ENCODE results near the gene TMEM178B.
"Not testable (repeated sequence)": the region's sequence is repeated elsewhere in the genome, so short reads cannot be mapped to it uniquely, and the experiment has no call there.

TMEM178B gene

DNA sequence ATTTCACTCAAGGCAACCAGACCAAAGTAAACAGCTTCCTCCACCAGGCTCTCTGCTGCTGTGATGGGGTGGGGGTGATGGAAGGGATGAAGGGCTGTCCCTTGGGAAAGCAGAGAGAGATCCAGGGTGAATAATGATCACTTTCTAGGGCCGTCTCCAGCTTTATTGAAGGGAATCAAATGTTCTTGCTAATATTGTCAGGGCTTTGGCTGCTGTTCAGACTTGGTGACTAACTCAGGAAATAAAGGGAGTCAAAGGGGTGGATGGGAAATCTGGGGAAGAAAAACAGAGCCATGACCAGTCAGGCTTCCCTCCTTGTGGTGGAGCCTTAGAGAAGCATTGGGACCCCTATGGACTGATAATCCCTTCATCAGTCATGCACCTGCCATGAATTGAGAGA, 281.2 kb downstream of the TMEM178B start:
- no peak for DNase-seq (ENCODE audit: low spot score)

DNA sequence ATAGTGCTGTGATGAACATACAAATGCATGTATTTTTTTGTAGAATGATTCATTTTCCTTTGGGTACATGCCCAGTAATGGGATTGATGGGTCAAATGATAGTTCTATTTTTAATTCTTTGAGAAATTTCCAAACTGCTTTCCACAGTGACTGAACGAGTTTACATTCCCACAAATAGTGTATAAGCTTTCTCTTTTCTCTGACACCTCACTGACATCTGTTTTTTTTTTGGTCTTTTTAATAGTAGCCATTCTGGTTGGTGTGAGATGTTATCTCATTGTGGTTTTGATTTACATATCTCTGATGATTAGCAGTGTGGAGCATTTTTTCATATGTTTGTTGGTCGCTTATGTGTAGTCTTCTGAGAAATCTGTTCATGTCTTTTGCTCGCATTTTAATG, 282.3 kb downstream of the TMEM178B start:
- DNase-seq (ENCODE audit: low spot score), result no peak

DNA sequence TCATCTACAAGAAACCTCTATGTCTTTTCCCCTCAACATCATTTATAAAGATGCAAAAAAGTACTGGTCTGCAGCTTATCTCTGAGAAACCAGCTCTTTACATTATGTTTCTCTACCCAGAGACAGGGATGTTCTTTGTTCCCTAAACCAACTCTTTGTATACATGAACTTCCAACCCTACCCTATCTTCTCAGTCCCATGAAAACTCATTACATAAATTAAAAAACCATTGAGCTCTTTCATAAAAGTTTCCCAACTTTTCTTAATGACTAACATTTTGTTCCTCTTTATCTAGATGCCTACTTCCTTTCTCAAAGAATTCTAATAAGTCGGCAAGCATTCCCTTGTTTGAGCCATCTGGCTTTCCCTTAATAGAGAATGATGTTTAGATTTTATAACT, 284.5 kb downstream of the TMEM178B start:
- no peak for DNase-seq (ENCODE audit: low spot score)

- DNase-seq (ENCODE audit: low spot score), result no peak
These were observed 285.4 kb downstream of the TMEM178B start for GRCh38 chr7:141359262-141359661.

- DNase-seq (ENCODE audit: low spot score), result no peak
These were observed 286.0 kb downstream of the TMEM178B start for GRCh38 chr7:141359740-141360415.

DNA sequence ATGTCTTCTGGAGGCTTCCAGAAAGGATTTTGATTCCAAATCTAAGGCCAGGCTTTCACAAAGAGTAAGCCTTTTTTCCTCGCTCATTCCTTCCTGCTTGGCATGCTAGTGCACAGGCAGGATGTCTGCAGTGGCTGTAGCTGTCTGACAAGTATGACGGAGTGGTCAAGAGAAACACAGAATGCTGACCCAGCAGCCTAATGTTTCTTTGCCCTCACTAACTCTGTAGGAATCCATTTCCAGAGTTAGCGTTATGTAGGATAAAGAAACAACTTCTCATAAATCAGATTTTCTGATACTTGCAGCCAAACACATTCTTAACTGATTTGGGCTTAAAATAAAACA, 286.5 kb downstream of the TMEM178B start:
- DNase-seq (ENCODE audit: low spot score), result no peak

DNA sequence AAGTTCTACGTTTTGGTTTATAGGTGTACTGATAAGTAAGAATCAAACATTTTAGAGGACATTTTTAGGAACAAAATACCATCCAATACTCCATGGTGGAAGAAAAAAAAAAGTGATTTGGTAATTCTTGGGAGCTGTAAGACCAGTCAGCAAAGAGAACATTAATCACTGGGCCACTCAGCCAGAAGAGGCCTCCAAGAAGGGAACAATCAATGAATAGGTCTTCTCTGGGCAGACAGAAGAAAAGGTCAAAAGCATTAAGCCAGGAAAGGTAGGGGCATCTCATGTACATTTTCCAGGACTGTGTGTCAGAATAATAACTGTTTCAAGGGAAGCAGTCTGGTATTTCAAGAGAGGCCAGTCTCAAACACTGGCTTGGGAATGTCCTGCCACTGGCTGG, 286.9 kb downstream of the TMEM178B start:
- DNase-seq (ENCODE audit: low spot score), result no peak

GRCh38 chr7:141361479-141361878, 287.6 kb downstream of the TMEM178B start:
- no peak for DNase-seq (ENCODE audit: low spot score)

DNA sequence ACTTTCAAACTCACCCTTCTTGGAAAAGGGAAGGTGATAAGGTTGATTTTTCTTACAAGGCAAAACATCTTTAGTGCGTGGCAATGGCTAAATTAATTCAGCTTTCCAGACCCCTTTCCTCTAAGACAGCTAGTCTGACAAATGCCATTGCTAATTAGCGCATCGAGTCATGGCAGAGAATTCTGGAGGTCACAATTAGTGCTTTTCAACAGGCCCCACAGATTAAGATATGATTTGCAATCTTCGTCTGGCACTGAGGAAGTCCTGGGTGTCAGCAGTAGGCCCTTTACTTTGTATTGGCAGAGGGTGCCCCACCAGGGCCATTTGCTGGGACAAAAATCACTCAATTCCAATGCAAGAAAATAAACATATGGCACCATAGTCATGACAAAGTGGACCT, 288.1 kb downstream of the TMEM178B start:
- DNase-seq (ENCODE audit: low spot score), result no peak

GRCh38 chr7:141362580-141363435, 288.9 kb downstream of the TMEM178B start:
- DNase-seq (ENCODE audit: low spot score), result no peak

DNA sequence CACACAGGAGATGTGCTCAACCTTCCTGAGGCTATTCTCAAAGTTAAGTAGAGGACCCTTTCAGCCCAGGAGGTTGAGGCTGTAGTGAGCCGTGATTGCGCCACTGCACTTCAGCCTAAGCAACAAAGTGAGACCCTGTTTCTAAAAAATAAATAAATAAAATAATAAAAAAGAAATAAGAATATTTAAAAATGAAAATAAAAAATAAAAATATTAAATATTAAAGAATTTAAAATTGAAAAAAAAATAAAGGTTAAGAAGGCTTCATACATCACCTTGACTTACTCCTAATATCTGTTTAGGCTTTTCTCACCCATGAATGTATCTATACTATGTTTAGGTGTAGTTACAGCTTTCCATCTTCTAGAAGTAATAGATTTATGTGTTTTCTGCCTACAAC, 289.9 kb downstream of the TMEM178B start:
- DNase-seq (ENCODE audit: low spot score), result no peak

GRCh38 chr7:141366091-141366621, 292.3 kb downstream of the TMEM178B start:
- no peak for DNase-seq (ENCODE audit: low spot score)

DNA sequence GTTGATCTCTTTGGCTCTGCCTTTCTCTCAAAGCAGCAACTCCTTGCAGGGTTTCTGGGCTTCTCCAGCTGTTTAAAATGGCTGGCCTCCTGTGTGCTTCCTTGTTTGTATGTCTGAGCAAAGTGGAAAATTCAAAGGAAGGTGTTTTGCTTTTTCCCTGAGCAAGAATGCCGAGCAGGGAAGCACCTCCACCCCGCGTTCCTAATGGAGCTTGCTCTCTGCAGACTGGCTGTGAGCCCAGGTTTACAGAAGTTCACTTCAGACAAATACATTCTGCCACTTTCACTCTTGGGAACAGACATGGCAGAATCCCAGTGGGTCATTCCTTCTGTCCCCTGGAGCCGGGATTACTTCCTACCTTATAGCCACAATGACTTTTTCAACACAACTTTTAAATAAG, 295.6 kb downstream of the TMEM178B start:
- no peak for DNase-seq (ENCODE audit: low spot score)

DNA sequence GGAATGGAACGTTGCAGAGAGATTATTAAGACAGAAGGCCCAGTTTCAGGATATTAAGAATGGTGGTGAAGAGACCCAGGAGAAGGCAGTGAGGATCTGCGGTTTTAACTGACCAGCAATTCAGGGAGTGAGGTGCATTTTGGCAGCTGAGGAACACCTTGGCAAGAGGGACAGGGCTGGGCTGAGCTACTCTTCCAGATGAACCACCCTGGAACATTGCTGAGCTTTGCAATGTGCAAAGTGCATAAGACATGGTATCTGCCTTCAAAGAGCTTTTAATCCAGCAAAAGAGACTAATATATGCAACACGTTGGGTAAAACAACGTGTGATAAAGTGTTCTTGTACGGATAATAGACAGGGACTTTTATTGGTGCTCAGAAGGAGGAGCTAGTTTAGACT, 296.3 kb downstream of the TMEM178B start:
- DNase-seq (ENCODE audit: low spot score), result no peak

DNA sequence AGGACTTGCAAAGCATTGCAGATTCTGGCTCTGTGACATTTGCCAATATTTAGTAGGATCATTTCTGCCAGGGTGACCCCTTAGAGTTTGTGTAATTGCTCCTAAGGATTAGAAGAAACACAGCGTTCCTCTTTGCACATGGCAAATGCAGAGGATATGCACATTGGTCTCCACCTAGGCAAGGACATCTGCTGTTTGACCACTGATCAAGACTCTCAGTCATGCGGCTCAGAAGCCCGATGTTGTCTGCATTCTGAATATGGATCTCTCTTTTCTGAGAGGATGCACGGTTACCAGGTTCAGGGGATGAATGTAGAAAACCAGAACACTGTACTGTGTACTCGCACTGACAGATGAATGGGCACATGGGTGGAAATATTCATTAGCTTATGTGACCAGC, 296.8 kb downstream of the TMEM178B start:
- DNase-seq (ENCODE audit: low spot score), result no peak

- no peak for DNase-seq (ENCODE audit: low spot score)
These were observed 300.6 kb downstream of the TMEM178B start for GRCh38 chr7:141374425-141374824.

DNA sequence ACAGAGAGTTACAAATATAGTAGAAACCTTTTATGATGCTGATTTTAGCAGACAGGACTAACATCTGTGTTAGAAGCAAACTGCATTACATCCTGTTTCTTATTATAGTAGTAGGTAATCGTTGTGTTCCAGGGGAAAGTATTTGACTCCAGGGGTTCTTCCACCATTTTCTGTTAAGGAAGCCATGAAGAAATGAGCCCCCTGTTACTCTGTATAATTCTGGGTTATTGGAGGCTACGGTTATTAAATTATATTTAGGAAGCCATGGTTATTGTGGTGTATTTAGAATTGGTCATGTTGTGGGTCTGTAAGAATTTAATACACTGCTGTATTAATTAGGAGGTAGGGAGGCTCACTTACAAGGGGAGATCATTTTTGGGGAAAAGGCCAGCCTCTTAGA, 301.6 kb downstream of the TMEM178B start:
- no peak for DNase-seq (ENCODE audit: low spot score)

- DNase-seq (ENCODE audit: low spot score), result no peak
These were observed 304.0 kb downstream of the TMEM178B start for GRCh38 chr7:141377906-141378305.

DNA sequence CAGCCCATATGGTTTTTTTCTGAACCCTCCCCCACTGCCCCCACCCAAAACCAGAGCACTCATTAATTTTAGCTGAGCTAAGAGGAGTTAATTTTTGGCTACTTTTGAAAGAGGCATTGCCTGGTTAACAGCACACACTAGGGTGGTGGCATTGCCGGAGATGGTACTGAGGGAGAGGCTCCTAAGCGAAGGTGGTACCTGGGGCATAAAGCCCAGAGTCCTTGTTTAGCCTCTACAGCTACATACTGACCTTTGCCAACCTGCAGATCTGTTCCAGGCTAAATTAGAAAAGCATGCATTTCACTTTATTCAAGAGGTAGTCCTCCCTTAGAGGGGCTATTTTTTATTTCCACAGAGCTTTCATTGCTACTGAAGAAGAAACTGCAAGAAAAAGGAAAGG, 304.5 kb downstream of the TMEM178B start:
- no peak for DNase-seq (ENCODE audit: low spot score)

- DNase-seq (ENCODE audit: low spot score), result no peak
These were observed 308.0 kb downstream of the TMEM178B start for GRCh38 chr7:141381794-141382427.

- not testable (repeated sequence) for DNase-seq (ENCODE audit: low spot score)
These were observed 309.5 kb downstream of the TMEM178B start for GRCh38 chr7:141383356-141383755.

GRCh38 chr7:141386881-141387280, 313.0 kb downstream of the TMEM178B start:
- DNase-seq (ENCODE audit: low spot score), result no peak
